Stimulated activated CD8-positive, alpha-beta memory T cell treated with anti-CD3 and anti-CD28 coated beads, Interleukin-4, amount 100 ng/mL, for 1 hour (primary cell): ENCODE measurements around the gene PSG3.
"Not testable (repeated sequence)": the region's sequence is repeated elsewhere in the genome, so short reads cannot be mapped to it uniquely, and the experiment has no call there.

Experiments used
- DNase-seq, 2 donors: peaks; one replicate each; pipeline ENCODE4 v3.0.0-alpha.2; 2020; ENCODE audit warnings: low read depth in 2 of 2, low spot score in 1 of 2

The PSG3 gene

GRCh38 chr19:42740381-42740780, at the start of gene PSG3:
Gene PSG3, minus strand, starts transcription at chr19:42740481. Its CDS starts 97 bp downstream, at chr19:42740384.
- not testable (repeated sequence) for DNase-seq

- DNase-seq, result not testable (repeated sequence)
Observed at GRCh38 chr19:42788766-42789165, 48.5 kb upstream of the PSG3 start.

- not testable (repeated sequence) for DNase-seq
Observed at GRCh38 chr19:42787766-42788165, 47.5 kb upstream of the PSG3 start.

GRCh38 chr19:42776750-42777612, 36.7 kb upstream of the PSG3 start:
- peak in 1 of 2 donors; percentile 3 for DNase-seq

- DNase-seq, result not testable (repeated sequence)
Observed at GRCh38 chr19:42774510-42775158, 34.4 kb upstream of the PSG3 start.

- not testable (repeated sequence) for DNase-seq
Observed at GRCh38 chr19:42767319-42767718, 27.0 kb upstream of the PSG3 start.

GRCh38 chr19:42766871-42767270, 26.6 kb upstream of the PSG3 start:
- DNase-seq, result not testable (repeated sequence)

GRCh38 chr19:42764836-42765235, 24.6 kb upstream of the PSG3 start:
- DNase-seq, result no peak

- no peak for DNase-seq
Observed at GRCh38 chr19:42762789-42763188, 22.5 kb upstream of the PSG3 start.

- not testable (repeated sequence) for DNase-seq
Observed at GRCh38 chr19:42761924-42762295, 21.6 kb upstream of the PSG3 start.

GRCh38 chr19:42760954-42761923, 21.0 kb upstream of the PSG3 start:
- not testable (repeated sequence) for DNase-seq

GRCh38 chr19:42758667-42759066, 18.4 kb upstream of the PSG3 start:
- DNase-seq, result not testable (repeated sequence)

GRCh38 chr19:42752246-42752645, 12.0 kb upstream of the PSG3 start:
- DNase-seq, result not testable (repeated sequence)

- not testable (repeated sequence) for DNase-seq
Observed at GRCh38 chr19:42741726-42742607, 1.7 kb upstream of the PSG3 start.

- DNase-seq, result not testable (repeated sequence)
Observed at GRCh38 chr19:42737581-42738011, 2.7 kb downstream of the PSG3 start.

- not testable (repeated sequence) for DNase-seq
Observed at GRCh38 chr19:42728341-42728740, 11.9 kb downstream of the PSG3 start.

GRCh38 chr19:42714000-42714399, 26.3 kb downstream of the PSG3 start:
- DNase-seq, result not testable (repeated sequence)

- DNase-seq, result not testable (repeated sequence)
Observed at GRCh38 chr19:42712753-42713152, 27.5 kb downstream of the PSG3 start.

- not testable (repeated sequence) for DNase-seq
Observed at GRCh38 chr19:42710986-42711385, 29.3 kb downstream of the PSG3 start.

GRCh38 chr19:42697884-42698283, 42.4 kb downstream of the PSG3 start:
- no peak for DNase-seq
